Embryonic facial prominence (tissue), 1 donor: ENCODE results near the gene CHST15.

Experiments used
- DNase-seq: peaks from one replicate; pipeline ENCODE4 v3.0.0-alpha.2; 2016; ENCODE audit errors: extremely low spot score

Gene CHST15, protein sequence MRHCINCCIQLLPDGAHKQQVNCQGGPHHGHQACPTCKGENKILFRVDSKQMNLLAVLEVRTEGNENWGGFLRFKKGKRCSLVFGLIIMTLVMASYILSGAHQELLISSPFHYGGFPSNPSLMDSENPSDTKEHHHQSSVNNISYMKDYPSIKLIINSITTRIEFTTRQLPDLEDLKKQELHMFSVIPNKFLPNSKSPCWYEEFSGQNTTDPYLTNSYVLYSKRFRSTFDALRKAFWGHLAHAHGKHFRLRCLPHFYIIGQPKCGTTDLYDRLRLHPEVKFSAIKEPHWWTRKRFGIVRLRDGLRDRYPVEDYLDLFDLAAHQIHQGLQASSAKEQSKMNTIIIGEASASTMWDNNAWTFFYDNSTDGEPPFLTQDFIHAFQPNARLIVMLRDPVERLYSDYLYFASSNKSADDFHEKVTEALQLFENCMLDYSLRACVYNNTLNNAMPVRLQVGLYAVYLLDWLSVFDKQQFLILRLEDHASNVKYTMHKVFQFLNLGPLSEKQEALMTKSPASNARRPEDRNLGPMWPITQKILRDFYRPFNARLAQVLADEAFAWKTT

DNA sequence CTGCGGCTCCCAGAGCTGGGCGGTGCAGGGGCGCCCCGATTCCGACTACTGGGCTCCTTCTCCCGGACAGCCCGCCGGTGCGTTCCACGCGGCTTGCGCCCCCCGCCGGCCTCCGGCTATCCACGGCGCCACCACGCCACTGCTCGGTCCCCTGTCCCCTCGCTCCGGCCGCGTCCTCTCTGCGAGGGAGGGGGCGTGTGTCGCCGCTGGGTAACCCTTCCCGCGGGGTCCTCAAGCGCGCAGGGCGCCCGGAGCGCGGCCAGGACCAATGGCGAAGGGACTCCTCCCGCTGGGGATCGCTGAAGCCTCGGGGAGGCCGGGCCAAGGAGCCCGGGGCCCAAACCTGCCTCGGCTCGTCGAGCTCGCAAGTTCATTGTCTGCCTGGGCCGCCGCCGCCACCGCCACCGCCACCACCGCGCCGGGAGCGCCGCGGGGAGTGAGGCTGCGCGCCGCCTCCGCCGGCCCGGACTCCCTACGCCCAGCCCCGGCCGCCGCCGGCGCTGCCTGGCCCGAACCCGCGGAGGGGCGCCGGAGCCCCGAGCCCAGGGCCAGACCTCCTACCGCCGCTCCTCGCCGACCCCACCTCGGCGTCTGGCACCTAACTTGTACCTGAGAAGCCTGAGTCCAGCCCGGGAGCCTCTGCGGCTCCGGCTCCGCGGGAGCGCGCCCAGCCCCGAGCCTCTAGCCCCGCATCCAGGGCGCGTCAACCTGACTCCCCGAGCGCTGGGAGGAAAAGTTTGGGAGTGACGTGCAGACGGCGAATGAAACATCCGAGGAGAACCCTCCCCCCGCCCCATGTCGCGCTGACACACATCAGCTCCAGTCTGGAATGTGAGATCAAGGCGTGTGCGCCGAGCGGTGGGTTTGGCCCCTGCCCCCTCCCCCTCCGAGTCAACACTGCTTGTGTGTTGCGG lies at the start of gene CHST15:
CHST15 (minus strand) TSS at position 739 of the 914 bp plus-strand sequence. CDS start 47,386 bp downstream, outside the sequence.
- peak; percentile 54 for DNase-seq

DNA sequence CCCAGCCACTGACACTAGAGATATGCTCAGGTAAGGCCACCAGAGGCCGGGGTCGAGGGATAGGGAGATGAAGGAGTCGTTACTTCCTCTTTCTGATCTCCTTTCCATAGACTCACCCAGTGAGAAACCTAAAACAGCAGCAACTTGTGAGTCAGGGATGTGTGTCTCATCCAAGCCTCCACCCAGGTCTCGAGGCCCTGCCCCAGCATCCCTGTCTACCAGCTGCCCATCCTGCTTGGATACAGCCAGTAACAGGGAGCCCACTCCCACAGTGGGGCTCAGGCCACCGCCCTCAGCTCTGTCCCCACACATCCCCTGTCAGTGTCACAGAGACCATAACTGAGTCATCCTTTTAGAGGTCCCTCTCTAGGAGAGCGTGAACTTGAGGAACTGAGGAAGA lies 49.6 kb upstream of the CHST15 start:
- DNase-seq: no peak

DNA sequence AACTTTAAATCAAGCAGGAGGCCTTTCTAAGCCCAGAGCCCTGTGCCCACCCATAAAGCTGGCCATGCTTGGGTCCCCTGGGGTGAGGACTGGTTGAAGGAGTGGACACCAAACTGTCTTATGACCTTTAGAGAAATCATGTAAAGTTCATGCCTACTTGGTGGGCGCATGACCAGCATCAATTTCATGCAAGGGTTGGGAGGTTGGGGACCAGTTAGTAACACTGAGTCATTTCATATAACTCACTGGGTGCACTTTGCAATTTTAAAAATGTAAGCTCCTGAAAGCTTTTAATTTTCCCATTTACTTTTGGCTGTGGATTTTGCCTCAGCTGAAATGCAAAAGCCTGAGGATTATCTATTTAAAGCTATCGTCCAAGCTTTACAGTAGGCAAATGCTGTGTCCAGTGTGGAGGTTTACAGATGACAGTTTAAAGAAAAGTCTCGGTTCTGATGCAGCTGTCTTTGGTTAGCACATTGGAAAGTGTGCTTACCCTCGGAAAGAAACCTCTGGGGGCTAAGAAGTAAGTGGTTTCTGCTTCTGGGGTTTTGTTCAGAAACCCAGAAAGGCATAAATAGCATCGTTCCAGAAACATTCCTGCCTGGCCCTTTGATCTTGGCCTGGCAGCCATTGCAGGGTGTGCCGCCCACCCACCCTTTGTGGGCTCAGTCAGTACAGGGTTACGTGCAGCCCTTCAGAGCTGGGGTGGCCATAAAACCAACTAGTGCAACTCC lies 48.8 kb upstream of the CHST15 start:
- DNase-seq: peak; percentile 20

DNA sequence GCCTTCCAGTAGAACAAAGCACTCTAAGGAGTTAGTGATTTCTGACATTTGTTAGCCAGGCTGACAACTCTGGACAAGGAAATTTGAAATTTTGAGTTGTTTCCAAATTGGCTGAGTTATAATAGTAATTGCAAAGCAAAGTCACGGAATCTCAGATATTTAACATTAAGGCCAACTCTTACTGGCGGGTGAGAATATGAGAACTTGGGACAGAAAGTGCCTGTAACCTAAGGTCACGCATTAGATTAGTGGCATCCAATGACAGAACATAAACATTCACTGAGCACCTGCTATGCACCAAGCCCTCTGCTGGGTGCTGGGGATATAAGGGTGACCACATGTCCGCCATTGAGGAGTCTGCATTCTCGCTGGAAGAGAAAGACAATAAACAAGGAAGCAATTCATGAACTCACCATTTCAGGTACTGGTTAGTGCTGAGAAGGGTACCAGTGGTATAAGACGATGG lies 45.5 kb upstream of the CHST15 start:
- no peak for DNase-seq

DNA sequence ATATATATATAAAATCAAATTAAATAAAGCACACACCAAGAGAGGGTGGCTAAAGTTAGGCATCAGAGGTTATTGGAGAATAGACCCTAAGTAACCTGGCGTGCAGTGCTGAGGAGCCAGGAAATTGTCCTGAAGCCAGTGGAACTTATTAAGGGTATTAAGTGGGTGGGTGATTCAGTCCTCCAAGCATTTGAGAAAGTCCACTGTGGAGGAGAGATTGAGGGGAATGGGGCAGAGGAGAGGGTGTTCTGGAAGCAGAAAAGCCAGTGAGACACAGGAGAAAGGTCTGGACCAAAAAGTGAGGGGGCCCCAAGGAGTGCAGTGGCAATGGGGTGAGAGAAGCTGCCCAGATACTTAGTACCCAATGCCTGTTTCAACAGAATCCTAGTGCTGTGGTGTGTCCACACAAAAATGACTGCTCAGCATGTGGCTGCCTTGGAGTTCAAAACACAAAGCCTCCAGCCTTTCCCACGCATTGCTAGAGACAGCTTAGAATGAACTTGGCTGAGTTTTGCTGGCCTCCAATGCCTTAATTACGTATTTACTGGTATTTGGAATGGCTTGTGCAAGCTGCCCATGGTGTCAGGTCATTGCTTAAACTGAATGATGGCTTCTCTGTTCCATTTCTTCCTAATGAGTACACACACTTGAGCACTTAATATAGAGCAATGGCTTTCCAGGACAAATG lies 44.9 kb upstream of the CHST15 start:
- no peak for DNase-seq

DNA sequence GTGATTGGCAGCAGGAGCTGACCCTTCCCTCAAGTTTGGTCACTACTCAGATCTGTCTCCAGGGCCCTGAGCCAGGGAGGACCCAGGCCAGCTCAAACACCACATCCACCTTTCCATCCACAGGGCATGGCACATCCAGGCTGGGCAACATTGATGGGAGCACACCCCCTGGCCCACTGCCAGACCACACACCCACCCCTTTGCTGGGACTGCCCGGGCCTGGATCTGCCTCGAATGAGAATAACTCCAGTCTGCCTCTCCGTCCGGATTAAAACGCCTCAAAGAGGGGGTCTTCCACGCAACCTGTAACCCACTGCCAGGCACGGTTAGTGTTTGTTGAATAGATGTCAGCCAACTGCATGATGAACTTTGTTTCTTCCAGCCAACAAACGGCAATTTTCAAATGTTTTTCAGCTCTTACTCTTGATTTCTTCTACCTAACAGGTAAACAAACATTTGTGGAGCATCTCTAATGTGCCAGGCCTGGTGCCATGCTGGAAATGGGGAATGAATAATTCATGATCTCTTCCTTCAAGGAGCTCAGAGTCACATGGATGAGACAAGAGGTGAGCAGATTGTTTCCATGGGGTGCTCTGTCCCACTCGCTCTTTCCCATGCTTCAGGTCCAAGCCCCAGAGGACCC lies 41.0 kb upstream of the CHST15 start:
- no peak for DNase-seq

DNA sequence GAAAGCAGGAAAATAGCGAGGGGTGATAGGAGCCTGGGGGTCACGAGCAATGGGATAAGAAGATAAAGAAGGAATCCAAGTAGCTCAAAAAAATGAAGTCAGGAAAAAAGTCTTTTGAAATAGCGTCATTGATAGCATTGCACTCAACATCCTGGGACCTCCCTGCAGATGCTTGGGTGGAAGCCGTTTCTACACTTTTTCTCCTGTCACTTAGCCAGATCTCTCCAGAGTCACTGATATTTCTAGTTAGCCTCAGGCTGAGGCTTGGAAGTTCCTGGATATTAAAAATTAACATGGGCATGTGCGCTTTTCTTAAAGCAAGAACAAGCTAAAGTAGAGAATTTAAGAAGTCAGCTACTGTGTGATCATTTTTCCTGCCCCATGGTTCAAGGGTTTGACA lies 39.5 kb upstream of the CHST15 start:
- no peak for DNase-seq

DNA sequence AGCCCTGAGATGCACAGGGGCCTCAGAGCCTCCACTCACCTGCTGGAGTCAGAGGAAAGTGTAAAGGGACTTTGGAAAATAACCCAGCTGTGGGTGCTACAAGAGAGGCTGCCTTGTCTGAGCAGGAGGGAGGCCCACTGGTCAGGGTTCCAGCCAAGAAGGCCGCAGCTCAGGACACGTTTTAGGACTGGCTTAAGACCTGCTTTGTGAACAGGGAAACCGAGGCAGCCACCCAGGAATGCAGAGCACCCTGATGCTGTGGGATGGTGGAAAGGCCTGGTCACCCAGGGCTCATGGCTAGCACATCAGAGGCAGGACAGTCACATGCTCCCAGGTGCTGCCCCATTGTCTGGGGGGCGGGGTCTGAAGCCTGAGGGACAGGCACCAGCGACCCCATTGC lies 38.9 kb upstream of the CHST15 start:
- DNase-seq: no peak

DNA sequence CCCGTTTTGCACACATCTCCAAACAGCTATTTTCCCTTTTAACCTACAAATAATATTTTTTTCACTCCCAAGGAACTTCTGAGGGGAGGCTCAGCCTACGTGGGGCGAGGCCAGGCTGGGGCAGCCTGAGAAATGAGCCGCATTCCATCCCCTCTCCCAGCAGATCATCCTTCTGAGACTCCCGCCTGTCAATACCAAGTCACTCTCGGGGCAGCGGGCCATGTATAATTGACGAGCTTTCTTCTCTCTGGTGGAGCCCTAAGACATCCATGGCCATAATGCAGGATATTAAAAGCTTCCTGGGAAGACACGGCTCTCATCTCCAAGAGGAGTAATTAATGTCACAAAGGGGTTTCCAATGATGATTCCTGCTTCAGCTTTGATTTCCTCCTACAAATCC lies 37.8 kb upstream of the CHST15 start:
- no peak for DNase-seq

DNA sequence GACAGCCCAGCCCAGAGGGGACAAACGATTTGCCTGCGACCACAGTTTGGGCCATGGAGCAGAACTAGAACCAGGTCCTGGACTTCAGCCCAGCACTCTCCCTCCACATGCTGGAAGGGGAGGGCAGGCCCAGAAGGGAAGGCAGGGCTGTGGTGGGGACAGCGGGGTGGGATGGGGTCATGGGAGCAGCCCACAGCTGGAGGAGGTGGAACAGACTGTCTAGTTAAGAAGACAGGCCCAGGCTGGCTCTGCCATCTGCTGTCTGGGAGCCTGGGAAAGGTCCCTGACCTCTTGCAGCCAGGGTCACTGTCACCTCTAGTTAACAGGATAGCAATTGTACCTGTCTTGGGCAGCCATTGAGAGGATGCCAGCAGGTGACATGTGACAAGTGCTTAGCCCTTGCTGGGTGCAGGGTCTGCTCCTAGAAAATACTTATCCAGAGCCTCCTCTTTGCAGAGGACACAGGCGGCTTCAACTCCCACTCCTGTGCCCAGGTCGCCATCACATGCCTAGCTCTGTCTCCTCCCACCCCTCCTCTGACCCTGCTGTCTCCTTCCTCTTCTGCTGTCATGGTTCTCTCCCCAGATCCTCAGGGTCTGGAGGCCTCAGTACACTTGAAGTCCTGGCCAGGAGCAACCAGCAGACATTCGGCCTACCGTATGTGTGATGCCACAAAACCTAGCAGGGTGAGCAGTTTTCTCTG lies 37.0 kb upstream of the CHST15 start:
- DNase-seq: no peak

DNA sequence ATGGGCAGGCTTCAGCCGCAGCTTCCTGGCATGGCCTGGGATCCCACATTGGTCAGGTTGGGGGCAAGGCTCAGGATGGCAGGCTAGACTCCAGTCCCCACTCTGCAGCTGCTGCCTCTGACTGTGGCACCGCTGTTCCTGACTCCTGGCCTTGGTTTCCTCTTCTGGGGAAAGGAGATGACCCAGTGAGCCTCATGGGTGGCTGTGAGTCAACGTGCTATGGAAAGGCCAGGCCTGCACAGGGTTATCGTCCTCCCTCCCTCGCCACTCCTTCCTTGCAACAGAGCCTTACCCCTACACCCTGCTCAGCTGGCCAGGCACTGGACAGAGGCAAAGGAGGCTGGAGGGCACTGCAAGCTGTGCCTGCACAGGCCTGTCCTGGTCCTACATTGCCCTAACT lies 36.1 kb upstream of the CHST15 start:
- no peak for DNase-seq

DNA sequence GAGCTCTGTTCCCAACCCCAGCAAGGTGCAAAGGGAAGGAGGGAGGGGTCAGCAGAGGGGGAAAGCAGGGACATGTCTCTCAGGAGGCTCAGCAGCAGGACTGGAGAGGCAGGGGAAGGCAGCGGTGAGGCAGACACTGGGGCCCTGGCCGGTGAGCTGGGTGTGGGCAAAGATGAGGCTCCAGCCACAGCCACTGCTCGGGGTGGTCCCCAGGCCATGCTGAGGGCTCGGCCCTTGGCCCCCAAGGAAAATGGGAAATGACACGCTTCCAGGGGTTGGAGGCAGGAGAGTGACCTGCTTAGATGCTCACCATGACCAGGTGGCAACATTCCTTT lies 35.4 kb upstream of the CHST15 start:
- no peak for DNase-seq

DNA sequence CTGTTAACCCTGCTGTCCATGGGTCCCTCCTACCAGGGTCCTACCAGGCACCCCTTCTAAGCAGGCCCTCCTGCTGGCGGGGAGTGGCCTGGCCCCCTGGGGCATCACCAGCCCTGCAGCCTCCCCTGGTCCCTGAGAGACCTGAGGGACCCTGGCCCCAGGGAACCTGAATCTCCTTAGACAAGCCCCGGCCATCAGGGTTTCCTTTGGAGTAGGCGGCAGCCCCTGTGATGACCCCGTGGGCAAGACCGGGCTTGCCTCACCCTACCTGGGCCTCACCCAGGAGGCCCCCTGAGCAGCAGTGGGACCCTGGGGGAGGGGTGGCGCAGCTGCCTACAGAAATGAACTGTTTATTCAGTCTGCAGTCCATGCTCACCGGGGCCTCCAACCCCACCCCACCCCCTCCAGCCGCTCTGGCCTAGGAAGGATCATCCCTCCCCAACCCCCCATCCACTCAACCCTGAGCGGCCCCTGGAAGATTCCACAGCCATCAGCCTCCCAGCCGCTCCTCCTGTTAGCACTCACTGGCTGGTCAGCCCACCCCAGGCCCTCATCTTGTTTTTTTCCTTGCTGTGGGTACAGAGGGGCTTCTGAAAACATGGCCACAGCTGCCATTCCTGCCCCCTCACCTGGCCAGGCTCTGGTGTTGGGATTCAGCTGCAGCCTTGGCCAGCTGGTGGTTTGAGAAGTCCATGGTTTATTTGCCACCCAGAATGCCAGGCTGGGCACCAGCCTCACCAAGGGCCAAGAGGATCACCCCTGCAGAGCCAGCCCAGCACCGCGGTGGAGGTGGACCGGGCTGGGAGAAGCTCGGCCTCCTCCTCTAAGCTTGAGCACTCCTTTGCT lies 34.8 kb upstream of the CHST15 start:
- DNase-seq: no peak

DNA sequence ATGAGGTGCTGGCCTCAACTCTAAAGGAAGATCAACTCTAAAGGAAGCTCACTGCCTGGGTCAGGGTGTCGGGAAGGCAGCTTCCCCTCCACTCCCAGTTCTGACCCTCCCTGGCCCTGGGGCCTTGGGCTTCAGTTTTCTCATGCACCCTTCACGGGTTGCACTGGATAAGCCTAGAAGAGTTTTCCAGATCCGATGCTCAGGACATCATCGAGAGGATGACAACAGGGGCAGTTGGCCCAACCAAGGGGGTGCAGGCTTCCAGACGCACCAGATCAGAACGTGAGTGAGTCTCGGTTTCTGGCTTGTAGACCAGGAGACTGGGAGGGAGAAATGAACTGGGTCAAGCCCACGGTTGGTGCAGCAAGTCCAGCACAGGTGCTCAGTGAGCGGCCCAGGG lies 34.2 kb upstream of the CHST15 start:
- DNase-seq: no peak

DNA sequence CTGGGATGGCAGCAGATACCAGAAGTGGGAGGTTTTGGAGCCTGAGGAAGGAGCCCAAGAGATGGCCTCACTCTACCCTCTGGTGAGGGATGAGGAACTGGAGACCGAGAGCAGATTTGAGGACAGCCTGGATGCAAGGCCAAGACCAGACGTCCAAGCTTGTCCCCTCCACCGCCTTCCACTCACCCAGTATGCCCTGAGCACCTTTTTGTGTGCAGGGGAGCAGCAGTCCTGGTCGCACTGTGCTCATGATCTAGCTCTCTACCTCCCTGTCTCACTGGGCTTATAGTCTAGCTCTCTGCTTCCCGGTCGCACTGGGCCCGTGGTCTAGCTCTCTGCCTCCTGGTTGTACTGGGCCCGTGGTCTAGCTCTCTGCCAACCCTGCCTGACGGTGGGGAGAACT lies 33.6 kb upstream of the CHST15 start:
- no peak for DNase-seq

DNA sequence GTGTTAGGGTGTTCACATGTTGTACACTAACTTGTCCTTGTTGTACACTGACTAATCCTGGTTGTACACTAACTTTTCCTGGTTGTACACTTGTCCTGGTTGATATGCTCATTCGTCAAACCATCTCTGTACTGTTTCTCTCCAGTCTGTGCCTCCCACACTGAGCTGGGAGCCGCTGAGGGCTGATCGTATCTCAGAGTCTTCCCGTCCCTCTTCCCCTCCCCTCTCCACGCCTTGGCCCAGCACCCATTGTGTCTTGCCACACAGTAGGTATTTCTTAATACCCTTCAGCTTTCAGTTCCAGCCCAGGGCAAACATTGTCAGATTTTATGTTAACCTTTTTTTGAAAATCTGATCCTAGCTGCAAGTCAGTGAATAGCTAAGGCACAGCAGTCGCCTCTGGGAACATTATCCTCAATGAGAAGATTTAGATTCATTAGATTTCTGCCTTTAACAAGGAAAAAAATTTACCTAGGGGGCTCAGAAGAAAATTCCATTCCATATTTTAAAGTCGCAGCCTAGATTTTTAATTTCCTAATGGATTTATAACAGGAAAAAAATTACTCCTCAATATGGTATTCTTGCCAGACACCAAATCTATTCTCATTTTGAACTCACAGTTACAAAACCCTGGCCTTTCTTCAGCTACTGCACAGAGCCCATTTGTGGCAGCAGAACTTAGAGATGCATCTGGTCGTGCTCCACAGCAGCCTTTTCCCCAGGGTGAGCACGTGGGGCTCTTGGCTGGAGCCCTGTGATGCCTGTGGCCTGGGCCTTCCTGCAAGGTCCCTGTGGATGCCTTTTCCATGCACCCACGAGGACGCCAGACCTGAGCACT lies 33.0 kb upstream of the CHST15 start:
- no peak for DNase-seq

DNA sequence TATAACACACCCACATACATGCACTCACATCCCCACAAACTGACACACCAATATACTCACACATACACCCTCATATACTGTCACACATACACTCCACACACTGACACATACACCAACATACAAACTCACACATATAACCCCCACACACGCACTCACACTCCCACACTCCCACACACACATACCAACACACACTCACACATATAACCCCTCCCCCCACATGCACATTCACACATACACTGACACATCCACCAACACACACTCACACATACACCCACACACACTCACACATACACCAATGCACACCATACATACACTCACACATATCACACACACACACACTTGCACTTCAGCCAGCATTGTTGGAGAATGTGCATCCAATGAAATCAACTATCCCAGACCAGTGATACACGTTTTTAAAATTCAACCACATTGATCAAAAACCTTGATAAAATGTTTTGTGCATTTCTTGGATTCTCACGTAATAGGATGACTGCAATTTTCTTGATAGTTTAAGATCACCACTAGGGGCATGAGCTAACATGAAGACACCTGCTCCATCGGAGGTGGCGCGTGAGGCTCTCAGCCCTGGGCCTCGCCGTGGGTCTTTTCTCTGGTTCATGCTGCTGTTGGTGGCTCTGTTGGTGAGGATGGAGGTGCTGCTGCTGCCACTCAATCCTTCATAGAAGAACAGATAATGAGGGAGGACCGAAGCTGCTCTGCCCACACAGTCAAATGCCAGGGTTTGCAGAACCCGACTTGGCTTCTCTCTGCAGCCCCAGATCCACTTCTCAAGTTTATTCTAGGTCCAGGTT lies 32.1 kb upstream of the CHST15 start:
- no peak for DNase-seq
